OCI-LY1 (cell line): ENCODE measurements around the gene SPATA31C1.

Source experiments
- CTCF ChIP-seq: fragments of 200-600 bp; sonication (generic), shearing (Covaris generic); IDR thresholded peaks from 2 replicates; pipeline ENCODE4 v1.5.1; 2017; ENCODE audit warnings: mild to moderate bottlenecking, antibody characterized with exemption, low read length, moderate library complexity, mixed read lengths
- EZH2 ChIP-seq: fragments of 200-600 bp; sonication (generic), shearing (Covaris generic); IDR thresholded peaks from 2 replicates; pipeline ENCODE4 v1.8.0; 2017; ENCODE audit warnings: borderline replicate concordance, mixed run types, mild to moderate bottlenecking, antibody characterized with exemption, low read length, moderate library complexity, mixed read lengths

GRCh38 chr9:87876708-87877107, 41.1 kb upstream of the SPATA31C1 start:
- TF ChIP-seq CTCF: no peak
- no peak for TF ChIP-seq EZH2
